ENCODE results near the gene TBC1D17.

Gene TBC1D17

DNA sequence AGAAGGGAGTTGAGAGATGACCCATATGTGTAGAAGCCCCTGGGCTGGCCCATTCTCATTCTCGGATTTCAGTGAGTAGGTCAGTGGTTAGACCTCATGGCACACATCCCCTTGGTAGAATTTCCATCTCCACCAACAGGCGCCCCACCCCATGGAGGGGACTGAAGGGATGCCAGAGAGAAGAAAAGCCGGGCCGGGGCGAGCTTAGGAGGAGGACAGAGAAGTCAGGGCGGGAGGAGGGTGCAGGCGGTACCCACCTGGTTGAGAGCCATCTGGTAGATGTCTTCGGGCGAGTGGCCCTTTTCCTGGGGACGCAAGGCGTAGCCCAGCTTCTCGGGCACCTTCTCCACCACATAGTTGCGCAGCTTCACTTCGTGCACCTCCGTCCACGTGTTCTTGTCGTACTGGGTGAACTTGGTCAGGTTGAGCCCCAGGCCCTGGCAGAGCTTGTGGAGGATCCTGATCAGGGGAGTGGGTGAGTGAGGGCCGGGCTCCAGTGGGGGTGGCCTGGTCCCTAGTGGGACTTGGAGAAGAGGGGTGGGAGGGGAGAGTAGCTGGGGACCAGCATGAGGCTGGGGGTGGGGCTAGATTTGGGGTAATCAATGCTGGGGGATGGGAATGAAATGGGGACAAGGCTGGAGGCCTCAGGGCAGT is 16.6 kb downstream of the TBC1D17 start:
- DNase-seq (ENCODE audit: low read depth): no peak

DNA sequence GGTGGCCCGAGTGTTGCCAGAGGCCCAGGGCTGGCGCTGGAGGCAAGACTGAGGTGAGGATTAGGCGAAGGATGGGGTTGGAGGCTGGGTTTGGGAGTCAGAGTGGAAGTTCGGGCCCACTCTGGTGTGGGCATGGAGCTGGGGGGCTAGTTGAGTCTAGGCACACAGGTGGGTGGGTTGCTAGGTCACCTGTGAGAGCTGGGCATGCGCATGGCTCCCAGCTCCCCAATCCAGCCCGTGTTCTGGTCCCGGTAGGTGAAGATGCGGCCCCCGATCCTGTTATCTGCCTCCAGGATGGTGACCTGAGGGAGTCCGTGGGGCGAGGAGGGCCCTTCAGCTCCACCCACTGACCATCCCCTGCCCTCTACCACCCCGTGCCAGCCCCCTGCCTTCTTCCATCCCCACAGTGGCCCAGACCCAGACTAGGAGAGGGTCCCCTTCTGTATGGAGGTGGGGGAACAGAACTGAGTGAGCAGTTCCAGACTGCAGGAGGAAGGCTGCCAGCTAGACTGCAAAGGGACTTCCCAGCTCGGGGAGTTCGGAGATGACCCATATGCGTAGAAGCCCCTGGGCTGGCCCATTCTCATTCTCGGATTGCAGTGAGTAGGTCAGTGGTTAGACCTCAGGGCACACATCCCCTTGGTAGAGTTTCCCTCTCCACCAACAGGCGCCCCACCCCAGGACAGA is 17.5 kb downstream of the TBC1D17 start:
- DNase-seq (ENCODE audit: low read depth): peak; percentile 19

DNA sequence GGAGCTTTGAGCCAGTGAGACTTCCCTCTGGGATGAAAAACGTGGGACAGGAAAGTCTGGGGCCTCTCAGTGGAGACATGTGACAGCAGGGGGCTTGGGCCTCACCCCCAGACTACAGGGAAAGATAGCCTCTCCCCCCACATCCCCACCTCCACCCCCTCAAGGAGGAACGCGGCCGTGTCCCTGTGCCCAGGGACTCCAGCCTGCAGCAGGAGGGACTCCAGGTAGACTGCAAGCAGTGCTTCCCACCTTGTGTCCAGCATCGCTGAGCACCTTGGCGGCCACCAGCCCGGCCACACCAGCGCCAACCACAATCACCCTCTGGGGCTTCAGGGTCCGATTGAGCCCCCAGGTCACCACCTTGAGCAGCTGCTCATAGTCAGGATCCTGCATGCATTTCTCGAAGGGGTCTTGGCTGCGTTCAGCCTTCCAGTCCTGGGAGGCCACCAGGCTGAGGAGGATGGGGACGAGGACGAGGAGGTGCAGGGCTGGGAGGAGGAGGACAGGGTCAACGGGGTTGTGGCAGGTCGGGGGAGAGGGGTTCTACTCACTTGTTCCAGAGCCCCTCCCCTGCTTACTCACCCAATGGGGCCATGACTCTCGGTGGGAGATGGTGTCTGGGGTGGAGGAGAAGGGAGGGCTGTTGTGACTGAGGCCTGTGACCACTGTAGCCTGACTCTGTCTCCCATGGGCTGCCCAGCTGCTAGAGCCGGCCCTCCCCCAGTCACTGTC is 18.2 kb downstream of the TBC1D17 start:
- DNase-seq (ENCODE audit: low read depth): no peak

DNA sequence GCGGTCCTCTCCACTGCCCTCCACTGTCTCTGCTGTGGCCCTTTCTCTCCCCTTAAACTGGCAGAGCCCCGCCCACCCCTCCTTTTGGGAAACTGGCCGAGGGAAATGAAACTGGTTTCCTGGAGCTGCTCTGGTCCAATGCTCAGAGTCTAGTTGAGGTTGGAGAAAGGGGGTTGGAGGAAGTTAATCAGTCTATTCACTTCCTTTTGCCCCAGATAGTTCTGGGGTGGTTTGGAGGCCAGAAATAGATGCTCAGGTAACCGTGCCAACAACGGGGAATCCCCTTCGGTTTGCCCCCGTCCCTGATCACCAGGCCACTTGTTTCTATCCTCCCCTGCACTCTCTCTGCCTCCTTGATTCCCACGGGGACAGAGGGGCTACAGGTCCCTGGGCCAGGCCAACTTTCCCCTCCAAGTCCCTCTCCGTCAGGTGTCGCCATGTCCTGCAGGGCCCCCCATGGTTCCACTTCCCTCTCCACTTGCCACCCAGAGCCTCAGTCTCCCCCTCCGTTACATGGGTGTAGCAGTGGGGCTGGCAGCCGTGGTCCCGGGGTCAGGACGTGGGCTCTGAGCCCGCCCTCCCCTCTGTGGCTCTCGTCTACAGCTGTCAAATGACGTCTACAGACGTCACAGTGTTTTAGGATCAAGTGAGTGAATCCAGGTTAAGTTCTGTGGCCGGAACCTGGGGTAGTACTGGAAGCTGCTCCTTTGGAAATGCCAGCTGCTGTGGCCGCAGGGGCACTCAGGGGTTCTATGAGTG is 19.5 kb downstream of the TBC1D17 start, which contains the start of gene IL4I1:
Gene IL4I1, minus strand, starts transcription at position 25 of the 759 bp plus-strand sequence. CDS start 727 bp downstream, outside the sequence.
- DNase-seq (ENCODE audit: low read depth): peak; percentile 57

DNA sequence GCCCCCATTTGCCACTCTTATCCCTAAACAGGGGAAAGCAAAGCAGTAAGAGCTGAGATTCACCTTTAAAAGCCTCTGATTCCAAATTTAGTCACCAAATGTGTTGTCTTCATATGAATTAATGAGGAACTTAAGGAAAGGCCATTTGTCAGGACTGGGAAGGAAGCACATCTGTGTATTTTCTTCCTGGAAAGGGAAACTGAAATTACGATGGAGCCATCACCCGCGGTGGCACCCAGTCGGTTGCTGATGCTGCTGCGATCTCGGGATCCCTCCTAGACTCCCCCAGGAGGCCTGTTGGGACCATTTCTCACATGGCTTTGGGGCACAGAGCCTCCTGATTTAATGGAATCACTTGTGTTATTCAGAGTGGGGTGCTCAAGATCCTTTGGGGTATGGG is 26.6 kb downstream of the TBC1D17 start:
- no peak for DNase-seq (ENCODE audit: low read depth)

DNA sequence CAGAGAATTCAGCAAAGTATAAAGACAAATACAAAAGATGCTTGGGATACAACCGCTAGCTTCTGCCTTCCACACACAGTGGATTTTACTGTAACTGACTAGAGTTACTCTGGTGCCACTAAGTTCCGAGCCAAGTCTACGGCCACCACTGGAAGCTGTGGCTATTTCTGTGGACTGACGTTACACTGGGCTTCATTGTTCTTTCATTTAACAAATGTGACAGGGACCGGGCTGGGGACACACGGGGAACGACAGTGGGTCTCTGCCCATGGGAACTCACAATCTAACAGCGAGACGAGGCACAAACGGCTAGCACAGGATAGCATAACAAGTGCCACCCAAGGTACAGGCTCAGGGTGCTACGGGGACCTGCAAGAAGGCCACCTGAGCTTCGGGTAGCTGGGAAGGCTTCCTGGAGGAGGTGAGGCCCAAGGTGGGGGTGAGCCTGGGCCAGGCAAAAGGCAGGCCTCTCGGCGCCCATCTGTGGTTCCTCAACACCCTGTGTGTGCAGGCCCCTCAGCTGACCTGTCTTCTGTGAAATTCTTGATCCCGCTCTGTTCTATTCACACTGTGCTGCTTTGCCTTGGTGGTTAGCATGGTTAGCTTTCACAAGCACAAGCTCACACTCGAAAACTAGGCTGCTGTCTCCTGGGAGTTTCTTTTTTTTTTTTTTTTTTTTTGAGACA is 29.5 kb downstream of the TBC1D17 start:
- no peak for DNase-seq (ENCODE audit: low read depth)

DNA sequence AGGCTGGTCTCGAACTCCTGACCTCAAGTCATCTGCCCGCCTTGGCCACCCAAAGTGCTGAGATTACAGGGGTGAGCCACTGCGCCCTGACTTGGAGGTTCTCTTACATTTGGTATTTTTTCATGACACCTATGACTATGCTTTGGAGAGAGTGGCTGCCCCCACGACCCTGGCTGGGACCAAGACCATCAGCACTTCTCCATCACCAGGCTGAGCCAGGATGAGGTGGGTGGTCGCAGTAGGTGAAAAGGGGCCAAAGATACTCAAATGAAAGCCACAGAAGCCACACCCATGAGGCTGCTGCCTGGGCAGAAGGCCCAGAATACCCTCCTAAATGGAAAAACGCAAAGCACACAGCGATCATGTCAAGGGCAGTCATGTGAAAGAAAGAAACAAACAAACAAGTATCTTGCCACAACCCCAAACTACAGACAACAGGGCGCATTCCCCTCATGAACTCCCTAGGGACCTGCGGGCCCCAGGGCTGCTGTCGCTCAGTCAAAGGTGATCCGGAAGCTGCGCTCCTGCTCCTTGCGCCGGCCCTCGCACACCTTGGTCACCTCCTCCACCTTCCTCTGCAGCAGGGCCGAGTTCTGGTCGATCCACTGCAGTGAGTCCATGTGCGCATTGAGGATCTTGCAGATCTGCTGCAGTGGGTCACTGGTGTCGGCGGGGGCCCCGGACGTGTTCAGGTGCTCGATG is 30.4 kb downstream of the TBC1D17 start:
- no peak for DNase-seq (ENCODE audit: low read depth)

DNA sequence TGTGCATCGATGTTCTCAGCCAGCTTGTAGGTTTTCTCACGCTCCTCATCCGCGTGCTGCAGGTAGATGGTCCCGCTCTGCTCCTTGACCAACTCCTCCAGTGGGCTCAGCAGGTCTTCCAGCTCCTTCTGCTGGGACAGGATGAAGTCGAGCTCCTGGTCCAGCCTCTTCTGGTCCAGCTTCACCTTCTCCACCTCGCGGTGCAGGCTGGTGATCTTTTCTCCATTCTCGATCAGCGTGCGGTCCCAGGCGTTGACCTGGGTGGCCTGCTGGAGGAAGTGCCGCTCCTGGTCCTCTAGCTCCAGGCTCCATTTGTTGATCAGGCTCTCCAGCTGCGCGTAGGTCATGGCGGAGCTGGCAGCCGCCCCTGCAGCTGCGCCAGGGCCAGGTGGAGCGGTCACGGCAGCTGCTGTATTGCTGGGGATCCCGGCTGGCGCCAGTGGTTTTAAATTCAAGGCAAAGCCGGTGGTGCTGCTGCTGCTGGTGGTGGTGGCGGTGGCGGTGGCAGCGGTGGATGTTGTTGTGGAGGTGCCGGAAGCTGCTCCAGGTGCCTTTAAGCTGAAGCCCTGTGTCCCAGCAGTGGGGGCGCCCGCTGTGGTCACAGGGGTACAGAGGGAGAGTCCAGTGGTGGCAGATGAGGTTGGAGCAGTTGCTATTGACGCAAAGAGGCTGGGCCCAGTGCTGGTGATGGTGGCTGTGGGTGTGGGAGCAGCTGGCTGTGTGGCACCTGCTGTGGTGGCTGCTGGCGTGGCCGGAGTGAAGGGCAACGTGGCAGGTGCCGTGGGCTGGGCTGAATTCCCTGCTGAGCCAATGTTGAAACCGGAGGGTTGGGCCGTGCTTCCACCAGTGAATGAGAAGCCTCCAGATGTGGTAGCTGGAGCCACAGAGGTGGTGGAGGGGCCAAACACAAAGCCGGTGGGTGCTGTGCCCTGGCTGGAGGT is 31.2 kb downstream of the TBC1D17 start:
- no peak for DNase-seq (ENCODE audit: low read depth)

DNA sequence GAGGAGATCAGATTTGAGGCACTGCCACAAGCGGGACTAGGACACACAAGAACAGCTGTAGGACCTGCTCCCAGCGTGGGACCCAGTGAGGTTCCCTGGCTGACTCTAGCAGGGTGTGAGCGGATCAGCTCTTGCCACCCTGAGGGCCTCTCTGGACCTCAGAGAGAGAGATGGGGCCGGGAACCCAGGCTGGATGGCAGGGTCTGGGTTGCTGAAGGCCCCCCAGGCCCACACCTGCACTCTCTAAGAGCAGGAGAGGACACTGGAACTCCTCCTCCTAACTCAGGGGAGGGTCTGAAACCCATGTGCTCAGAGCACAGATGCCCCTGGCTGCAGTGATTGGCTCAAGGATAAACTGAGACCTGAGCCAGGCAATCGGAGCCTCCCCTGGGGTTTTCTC is 32.7 kb downstream of the TBC1D17 start:
- no peak for DNase-seq (ENCODE audit: low read depth)

DNA sequence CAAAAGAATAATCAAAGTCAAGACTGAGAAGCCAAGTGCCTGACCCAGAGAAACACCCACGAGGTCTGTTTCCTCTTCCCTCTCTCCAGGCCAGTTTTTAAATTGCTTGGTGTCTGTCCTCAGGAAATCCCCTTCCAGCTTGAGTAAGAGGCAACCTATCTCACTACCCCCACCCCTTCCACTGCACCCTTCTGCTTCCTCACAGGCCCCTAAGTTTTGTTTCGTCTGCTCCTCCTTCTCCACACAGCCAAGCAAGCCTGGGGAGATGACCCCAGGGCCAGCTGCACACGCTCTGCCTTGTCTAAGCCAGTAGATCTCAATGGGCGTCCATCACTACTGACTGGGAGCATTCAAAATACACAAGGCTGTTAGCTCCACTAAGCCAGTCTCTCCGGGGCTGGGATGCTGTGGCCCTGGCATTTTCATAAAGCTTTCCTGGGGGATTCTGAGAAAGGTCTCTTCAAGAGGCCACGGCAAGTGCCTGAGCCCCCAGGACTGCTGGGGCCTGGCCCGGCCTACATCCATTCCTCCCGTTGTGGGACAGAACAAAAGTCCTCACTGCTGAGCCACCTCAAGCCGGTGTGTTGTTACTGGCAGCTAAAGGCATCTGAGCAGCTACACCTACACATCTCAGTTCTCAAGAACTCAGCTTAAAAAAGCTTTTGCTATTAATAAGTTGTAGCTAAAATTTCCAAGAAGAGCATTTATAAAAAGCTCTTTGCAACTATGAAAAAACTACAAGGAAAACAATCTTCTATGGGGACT is 34.1 kb downstream of the TBC1D17 start:
- no peak for DNase-seq (ENCODE audit: low read depth)

DNA sequence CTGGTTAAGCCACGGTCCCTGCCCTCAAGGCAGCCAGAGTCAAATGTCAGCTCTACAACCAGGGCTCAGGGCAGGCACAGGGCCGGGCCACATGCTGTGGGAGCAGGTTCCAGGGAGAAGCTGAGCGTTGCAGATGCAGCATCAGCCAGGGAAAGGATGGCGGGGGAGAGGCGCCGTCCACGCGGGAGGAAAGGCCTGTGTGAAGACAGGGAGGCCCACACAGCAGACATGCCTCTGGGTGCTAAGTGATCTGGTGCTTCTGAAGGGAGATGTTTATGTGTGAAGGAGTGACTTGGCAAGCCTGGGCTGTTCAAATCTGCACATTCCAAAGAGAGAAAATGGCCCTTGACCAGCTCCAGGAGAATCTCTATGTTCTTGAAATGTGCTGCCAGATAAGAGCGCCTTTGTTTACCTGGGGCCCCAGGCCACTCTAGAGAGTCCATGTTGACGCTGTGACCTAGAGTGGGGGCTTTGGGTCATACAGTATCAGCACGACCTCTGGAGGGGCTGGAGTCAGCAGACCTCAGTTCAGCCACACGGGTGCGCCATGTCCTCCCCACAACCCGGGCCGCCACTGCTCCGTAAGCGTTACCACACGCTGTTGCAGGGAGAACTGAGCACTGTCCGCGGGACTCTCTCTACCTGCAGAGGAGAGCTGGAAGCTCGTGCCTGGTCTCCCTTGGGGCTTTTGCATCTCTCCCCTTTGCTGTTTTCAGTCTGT is 35.6 kb downstream of the TBC1D17 start:
- no peak for DNase-seq (ENCODE audit: low read depth)

DNA sequence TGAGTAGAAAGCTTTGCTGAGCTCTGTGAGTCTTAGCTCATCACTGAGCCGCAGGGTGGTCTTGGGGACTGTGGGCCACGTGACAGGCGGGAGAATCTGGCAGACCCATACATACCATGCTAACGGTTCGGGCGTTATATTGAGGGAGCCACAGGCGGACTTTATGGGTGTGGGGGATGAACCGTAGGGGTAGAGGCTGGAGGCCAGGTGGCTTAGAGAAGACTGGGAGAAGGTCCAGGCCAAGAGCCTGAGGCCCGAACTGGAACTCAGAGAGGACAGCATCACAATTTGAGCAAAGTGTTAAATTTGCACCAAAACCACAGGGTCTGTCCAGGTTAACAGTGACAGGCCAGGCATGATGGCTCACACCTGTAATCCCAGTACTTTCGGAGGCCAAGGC is 36.2 kb downstream of the TBC1D17 start:
- no peak for DNase-seq (ENCODE audit: low read depth)

DNA sequence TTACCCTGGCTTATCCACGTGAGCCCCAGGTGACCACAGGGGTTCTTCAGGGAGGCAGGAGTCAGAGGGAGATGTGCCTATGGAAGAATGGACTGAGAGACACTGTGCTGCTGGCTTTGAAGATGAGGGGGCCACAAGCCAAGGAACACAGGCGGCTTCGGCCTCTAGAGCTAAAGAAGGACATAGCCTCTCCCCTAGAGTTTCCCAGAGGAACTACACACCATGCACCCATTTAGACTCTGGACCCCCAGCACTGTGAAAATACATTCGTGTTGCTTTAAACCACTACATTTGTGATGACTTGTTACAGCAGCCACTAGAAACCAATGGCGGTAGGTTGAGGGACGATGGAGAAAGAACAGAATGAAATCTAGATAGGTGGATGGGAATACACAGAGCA is 37.8 kb downstream of the TBC1D17 start:
- no peak for DNase-seq (ENCODE audit: low read depth)

DNA sequence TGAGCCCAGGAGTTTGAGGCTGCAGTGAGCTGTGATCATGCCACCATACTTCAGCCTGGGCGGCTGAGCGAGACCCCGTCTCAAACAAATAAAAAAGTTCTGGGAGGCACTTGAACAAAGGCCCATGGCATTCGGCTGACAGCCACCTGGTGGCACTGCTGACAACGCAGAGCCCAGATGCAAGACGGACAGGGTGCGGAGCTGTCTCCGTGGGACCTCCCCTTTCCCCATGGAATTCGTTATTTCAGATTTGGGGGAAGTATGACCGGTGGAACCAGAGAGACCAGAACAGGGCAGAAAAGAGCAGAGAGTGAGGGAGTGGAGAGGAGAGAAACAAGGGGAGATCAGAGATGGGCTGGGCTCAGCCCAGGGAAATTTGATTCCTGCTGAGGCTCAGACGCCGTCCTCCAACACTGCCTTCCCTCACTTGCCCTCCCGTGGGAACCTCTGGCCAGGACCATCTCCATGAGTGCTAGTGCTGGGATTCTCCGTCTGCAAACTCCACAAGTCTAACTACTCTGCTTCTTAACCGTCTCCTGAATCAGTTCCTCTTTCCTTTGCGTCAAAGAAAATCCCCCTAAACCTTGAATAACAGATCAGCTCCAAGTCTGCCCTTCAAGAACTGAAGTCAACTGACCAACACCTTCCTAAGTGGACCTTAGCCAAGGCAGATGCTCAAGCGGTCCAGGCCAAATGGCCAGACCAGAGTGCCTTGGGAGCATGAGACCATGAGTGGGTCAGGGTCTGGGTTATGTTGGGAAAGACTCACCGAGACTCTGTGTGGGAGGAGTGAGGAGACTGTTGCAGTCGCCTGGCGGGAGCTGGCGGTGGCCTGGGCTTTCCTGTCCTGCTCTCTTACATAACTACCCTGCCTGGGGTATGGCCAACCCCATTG is 39.6 kb downstream of the TBC1D17 start:
- no peak for DNase-seq (ENCODE audit: low read depth)

DNA sequence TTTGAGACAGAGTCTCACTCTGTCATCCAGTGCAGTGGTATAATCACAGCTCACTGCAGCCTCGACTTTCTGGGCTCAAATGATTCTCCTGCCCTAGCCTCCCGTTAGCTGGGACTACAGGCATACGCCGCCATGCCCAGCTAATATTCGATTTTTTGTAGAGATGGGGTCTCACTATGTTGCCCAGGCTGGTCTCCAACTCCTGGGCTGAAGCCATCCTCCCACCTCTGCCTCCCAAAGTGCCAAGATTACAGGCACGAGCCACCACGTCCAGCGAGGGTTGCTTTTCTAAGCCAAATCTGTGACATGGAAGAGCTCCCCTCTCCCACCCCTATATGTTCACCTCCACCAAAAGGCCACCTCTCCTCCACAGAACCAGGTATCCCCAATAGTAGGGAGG is 40.6 kb downstream of the TBC1D17 start:
- DNase-seq (ENCODE audit: low read depth): no peak

DNA sequence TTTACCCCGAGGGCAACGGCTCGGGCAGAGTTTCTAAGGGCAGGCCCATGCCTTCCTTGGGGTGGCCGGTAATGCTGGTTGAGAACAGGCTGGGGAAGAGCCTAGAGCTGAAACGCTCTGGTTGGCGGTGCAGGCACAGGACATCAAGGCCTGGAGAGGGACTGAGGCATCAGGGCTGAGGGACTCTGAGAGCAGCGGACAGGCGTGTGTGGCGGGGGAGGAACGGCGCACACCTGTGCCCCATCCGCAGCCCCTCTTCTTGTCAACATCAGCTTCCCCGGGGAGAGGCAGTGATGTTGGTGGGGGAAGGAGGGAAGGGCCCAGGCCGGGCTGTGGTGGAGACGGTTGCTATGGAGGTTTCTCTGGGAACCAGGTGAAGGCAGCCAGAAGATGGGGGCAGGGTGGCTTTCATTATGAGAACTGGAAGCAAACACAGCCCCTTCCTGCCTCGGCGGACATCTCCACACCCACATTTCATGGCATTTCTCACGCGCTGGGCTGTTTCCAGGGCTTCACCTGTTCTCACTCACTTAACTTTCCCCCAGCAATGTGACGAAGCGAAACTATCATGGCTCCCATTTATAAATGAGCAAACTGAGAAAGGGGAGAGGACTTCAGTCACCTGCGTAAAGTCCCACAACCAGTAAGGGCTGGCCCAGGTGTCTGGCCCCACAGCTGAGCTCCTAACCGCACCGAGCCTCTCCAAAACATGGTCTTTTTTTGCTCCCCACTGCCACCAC is 43.3 kb downstream of the TBC1D17 start:
- DNase-seq (ENCODE audit: low read depth): no peak
